Skin epidermis (tissue), 12 donors: ENCODE data around the gene PBX3.

Source experiments
- H3K27ac ChIP-seq, 21 experiments: fragments of 200-600 bp; sonication (generic) in 11 of 21; one replicate each; pipeline ENCODE4 v1.5.0; 2020; ENCODE audit warnings: mild to moderate bottlenecking in 3 of 21, inconsistent platforms in 2 of 21, moderate library complexity in 2 of 21
- H3K4me3 ChIP-seq, 7 experiments: fragments of 200-600 bp; sonication (generic) in 2 of 7; one replicate each; pipeline ENCODE4 v1.5.0; 2020; ENCODE audit warnings: inconsistent platforms in 2 of 7, mild to moderate bottlenecking in 2 of 7, moderate library complexity in 1 of 7

Gene PBX3

GRCh38 chr9:125747053-125747764 is at the start of gene PBX3:
Gene PBX3, plus strand, starts transcription at chr9:125747373.
- Histone ChIP-seq H3K4me3 (peak within 1 kb of the TSS; percentile 61 to 94 (median 74)), H3K27ac (peak within 1 kb of the TSS; percentile 54 to 88 (median 80))

GRCh38 chr9:125699870-125700269 is 47.3 kb upstream of the PBX3 start:
- Histone ChIP-seq H3K27ac (no peak overlapping the region), H3K4me3 (no peak overlapping the region)

GRCh38 chr9:125700791-125701190 is 46.4 kb upstream of the PBX3 start:
- Histone ChIP-seq H3K4me3 (no peak overlapping the region), H3K27ac (peak overlapping the region in 4 of 21 experiments; percentile 0 to 79 (median 34))

GRCh38 chr9:125701351-125701750 is 45.8 kb upstream of the PBX3 start:
- Histone ChIP-seq H3K4me3 (no peak overlapping the region), H3K27ac (peak overlapping the region in 4 of 21 experiments; percentile 0 to 79 (median 34))

- Histone ChIP-seq H3K27ac (no peak overlapping the region), H3K4me3 (no peak overlapping the region)
Measured at GRCh38 chr9:125703662-125704061, 43.5 kb upstream of the PBX3 start.

GRCh38 chr9:125705893-125706292 is 41.3 kb upstream of the PBX3 start:
- peak overlapping the region in 1 of 21 experiments; percentile 92 for H3K27ac ChIP-seq

GRCh38 chr9:125706651-125707471 is 40.3 kb upstream of the PBX3 start, which contains the start of gene MAPKAP1:
Gene MAPKAP1, minus strand, starts transcription at chr9:125707208. Its CDS starts 34,634 bp downstream, at chr9:125672574.
- Histone ChIP-seq H3K27ac (peak within 1 kb of the TSS; percentile 69 to 97 (median 92)), H3K4me3 (peak within 1 kb of the TSS; percentile 62 to 99 (median 90))

More at GRCh38 chr9:125705893-125706292, 41.3 kb upstream of the PBX3 start:
- peak overlapping the region; percentile 62 to 99 (median 90) for H3K4me3 ChIP-seq

- H3K4me3 ChIP-seq = peak overlapping the region; percentile 62 to 99 (median 90)
- H3K27ac ChIP-seq = peak overlapping the region in 19 of 21 experiments; percentile 69 to 97 (median 92)
Measured at GRCh38 chr9:125707472-125707804, 39.7 kb upstream of the PBX3 start.

- Histone ChIP-seq H3K27ac (no peak overlapping the region), H3K4me3 (no peak overlapping the region)
Measured at GRCh38 chr9:125726456-125727132, 20.6 kb upstream of the PBX3 start.

- H3K27ac ChIP-seq = no peak overlapping the region
- H3K4me3 ChIP-seq = no peak overlapping the region
Measured at GRCh38 chr9:125730168-125730567, 17.0 kb upstream of the PBX3 start.

GRCh38 chr9:125732562-125732961 is 14.6 kb upstream of the PBX3 start:
- Histone ChIP-seq H3K27ac (no peak overlapping the region), H3K4me3 (no peak overlapping the region)

GRCh38 chr9:125739436-125739835 is 7.7 kb upstream of the PBX3 start:
- Histone ChIP-seq H3K27ac (no peak overlapping the region), H3K4me3 (no peak overlapping the region)

GRCh38 chr9:125742657-125743056 is 4.5 kb upstream of the PBX3 start:
- Histone ChIP-seq H3K27ac (no peak overlapping the region), H3K4me3 (no peak overlapping the region)

- H3K4me3 ChIP-seq = no peak overlapping the region
Measured at GRCh38 chr9:125743682-125744428, 3.3 kb upstream of the PBX3 start.

GRCh38 chr9:125744616-125745015 is 2.6 kb upstream of the PBX3 start:
- Histone ChIP-seq H3K4me3 (no peak overlapping the region), H3K27ac (peak overlapping the region in 2 of 21 experiments; percentile 26 to 41)

More at GRCh38 chr9:125743682-125744428, 3.3 kb upstream of the PBX3 start:
- peak overlapping the region in 2 of 21 experiments; percentile 26 to 41 for H3K27ac ChIP-seq

GRCh38 chr9:125745018-125745417 is 2.2 kb upstream of the PBX3 start:
- peak overlapping the region in 1 of 21 experiments; percentile 16 for H3K27ac ChIP-seq
- H3K4me3 ChIP-seq = no peak overlapping the region

- peak overlapping the region; percentile 55 to 94 (median 63) for H3K4me3 ChIP-seq
- H3K27ac ChIP-seq = peak overlapping the region in 10 of 21 experiments; percentile 16 to 86 (median 80)
Measured at GRCh38 chr9:125745682-125746016, 1.5 kb upstream of the PBX3 start.

- Histone ChIP-seq H3K27ac (peak overlapping the region; percentile 46 to 86 (median 74)), H3K4me3 (peak overlapping the region; percentile 55 to 94 (median 63))
Measured at GRCh38 chr9:125746017-125746773, 978 bp upstream of the PBX3 start.

- H3K27ac ChIP-seq = peak overlapping the region in 19 of 21 experiments; percentile 46 to 86 (median 74)
Measured at GRCh38 chr9:125746774-125747052, 460 bp upstream of the PBX3 start.

More at GRCh38 chr9:125746774-125747052, 460 bp upstream of the PBX3 start:
- peak overlapping the region; percentile 55 to 94 (median 63) for H3K4me3 ChIP-seq
